ENCODE measurements around the gene SUGP2. TPM values are rescaled to one million over a fixed set of nuclear protein-coding genes. Genes with fewer than 3 reads are reported as not detected.

SUGP2 gene
- total RNA-seq, 3 donors from 2014 or later (not counting 1 experiment from before 2014, with no cell fraction given): 220 to 237 (median 236) TPM

DNA sequence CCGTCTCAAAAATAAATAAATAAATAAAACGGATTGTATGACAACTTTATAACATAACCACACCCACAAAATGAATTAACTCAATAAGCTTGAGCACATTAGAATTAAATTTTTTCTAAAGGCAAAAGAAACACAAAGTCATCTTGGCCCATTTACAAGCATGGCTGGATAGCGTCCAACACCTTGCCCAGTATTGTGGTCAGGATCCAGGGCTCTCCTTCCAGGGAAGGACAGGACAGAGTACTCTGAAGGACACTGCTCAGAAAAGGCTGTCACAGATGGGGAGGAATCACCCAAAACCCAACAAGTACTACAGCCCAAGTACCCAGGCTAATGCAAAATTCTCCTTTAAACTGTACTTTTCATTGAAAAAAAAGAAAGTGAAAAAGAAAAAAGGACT, 27.1 kb downstream of the SUGP2 start:
- Mint-ChIP-seq H3K36me3 (no peaks in the 10 kb centered on the region), H3K9me3 (no peaks in the 10 kb centered on the region), H3K4me3 (no peak overlapping the region), H3K4me1 (peaks cover 11 to 12% of the 10 kb centered on the region in 2 donors), H3K27me3 (ENCODE audit: low read depth in 2 of 2) (no peaks in the 10 kb centered on the region), H3K27ac (no peak overlapping the region)
- Histone ChIP-seq H3K27me3 (ENCODE audit: control insufficient read depth, insufficient read depth, low read length) (no peaks in the 10 kb centered on the region), H3K4me1 (ENCODE audit: control insufficient read depth, insufficient read depth, low read length) (peaks cover 13% of the 10 kb centered on the region), H3K4me3 (ENCODE audit: low read length) (no peak overlapping the region), H3K36me3 (ENCODE audit: control insufficient read depth, insufficient read depth, low read length) (peaks cover 76% of the 10 kb centered on the region), H3K27ac (ENCODE audit: low read length) (no peak overlapping the region), H3K9me3 (ENCODE audit: control insufficient read depth, insufficient read depth, low read length) (no peaks in the 10 kb centered on the region)
- 91% methylated on average over 3 of the region's 3 CpGs for WGBS (ENCODE audit: insufficient coverage)
- DNase-seq (no peak), ATAC-seq (no peak)
- intact Hi-C loops (cut with micrococcal nuclease): no loop called here
- TF ChIP-seq, protein P1, sequence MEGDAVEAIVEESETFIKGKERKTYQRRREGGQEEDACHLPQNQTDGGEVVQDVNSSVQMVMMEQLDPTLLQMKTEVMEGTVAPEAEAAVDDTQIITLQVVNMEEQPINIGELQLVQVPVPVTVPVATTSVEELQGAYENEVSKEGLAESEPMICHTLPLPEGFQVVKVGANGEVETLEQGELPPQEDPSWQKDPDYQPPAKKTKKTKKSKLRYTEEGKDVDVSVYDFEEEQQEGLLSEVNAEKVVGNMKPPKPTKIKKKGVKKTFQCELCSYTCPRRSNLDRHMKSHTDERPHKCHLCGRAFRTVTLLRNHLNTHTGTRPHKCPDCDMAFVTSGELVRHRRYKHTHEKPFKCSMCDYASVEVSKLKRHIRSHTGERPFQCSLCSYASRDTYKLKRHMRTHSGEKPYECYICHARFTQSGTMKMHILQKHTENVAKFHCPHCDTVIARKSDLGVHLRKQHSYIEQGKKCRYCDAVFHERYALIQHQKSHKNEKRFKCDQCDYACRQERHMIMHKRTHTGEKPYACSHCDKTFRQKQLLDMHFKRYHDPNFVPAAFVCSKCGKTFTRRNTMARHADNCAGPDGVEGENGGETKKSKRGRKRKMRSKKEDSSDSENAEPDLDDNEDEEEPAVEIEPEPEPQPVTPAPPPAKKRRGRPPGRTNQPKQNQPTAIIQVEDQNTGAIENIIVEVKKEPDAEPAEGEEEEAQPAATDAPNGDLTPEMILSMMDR (IDR thresholded peaks at IDR 0.05): no peak

DNA sequence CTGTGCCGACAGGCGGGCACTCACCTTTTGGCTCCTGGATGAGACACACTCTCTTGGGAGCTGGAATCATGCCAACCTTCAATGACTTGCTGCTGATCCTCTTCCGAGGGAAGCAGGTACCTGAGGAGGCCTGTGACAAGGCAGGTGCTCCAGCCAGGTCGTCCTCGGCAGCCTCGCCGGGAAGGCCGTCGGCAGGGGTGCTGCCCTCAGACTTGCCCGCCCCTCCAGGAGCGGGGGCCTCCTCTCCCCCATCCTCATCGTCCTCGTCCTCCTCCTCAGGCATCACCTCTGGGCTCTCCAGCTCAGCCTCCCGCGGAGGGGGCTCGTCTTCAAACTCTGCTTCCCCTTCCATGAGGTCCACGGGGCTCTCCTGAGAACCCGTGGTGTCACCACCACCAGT, 29.2 kb downstream of the SUGP2 start:
- H3K4me1 Mint-ChIP-seq: peaks cover 11 to 15% of the 10 kb centered on the region in 2 donors
- Histone ChIP-seq H3K27ac (ENCODE audit: low read length) (no peak overlapping the region), H3K4me1 (ENCODE audit: control insufficient read depth, insufficient read depth, low read length) (peaks cover 14% of the 10 kb centered on the region), H3K36me3 (ENCODE audit: control insufficient read depth, insufficient read depth, low read length) (peaks cover 67% of the 10 kb centered on the region), H3K9me3 (ENCODE audit: control insufficient read depth, insufficient read depth, low read length) (no peaks in the 10 kb centered on the region), H3K4me3 (ENCODE audit: low read length) (no peak overlapping the region), H3K27me3 (ENCODE audit: control insufficient read depth, insufficient read depth, low read length) (no peaks in the 10 kb centered on the region)
- WGBS (ENCODE audit: insufficient coverage): 96% methylated on average over 18 of the region's 18 CpGs
- H3K4me3 Mint-ChIP-seq: no peak overlapping the region
- intact Hi-C loops (cut with micrococcal nuclease): no loop called here
- no peak for DNase-seq
- H3K27me3 Mint-ChIP-seq (ENCODE audit: low read depth in 2 of 2): no peaks in the 10 kb centered on the region
- TF ChIP-seq, protein P1 (IDR thresholded peaks at IDR 0.05): no peak
- no peak overlapping the region for H3K27ac Mint-ChIP-seq
- H3K36me3 Mint-ChIP-seq: no peaks in the 10 kb centered on the region
- H3K9me3 Mint-ChIP-seq: no peaks in the 10 kb centered on the region
- ATAC-seq: no peak

DNA sequence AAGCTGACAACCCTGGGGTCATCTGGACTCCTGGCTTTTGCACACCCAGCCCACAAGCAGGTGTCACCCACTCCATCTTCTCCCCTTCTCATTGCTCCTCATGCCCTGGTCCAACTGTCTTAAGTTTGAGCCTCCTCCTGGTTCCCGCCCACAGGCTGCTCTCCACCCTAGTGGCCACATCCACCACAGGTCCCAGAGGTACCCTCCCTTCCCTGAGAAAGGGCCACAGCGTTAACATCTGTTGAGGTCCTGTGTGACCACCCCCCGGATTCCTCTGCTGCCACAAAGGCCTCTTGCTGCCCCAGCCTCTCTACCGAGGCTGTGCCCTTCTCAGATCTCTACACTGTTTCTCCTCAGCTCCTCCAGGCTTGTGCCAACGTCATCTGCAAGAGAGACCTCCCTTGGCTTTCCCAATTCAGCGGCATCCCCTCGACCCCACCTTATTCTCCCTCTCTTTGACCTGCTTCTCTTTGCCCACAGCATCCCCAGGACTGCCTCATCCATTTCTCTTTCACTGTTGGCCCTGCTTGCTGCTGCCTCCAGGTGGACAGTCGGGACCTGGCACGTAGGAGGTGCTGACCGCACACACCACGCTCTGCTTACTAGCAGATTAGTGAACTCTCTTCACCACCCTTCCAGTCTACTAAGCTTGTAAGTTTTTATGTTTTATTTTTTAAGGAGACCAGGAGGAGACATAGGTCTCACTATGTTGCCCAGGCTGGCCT, 33.3 kb downstream of the SUGP2 start:
- Histone ChIP-seq H3K9me3 (ENCODE audit: control insufficient read depth, insufficient read depth, low read length) (no peaks in the 10 kb centered on the region), H3K4me1 (ENCODE audit: control insufficient read depth, insufficient read depth, low read length) (peaks cover 21% of the 10 kb centered on the region), H3K36me3 (ENCODE audit: control insufficient read depth, insufficient read depth, low read length) (peaks cover 50% of the 10 kb centered on the region), H3K27me3 (ENCODE audit: control insufficient read depth, insufficient read depth, low read length) (no peaks in the 10 kb centered on the region), H3K27ac (ENCODE audit: low read length) (no peak overlapping the region), H3K4me3 (ENCODE audit: low read length) (no peak overlapping the region)
- Mint-ChIP-seq H3K27me3 (ENCODE audit: low read depth in 2 of 2) (no peaks in the 10 kb centered on the region), H3K4me1 (peaks cover 22 to 23% of the 10 kb centered on the region in 2 donors), H3K36me3 (no peaks in the 10 kb centered on the region), H3K4me3 (no peak overlapping the region), H3K9me3 (no peaks in the 10 kb centered on the region), H3K27ac (peak overlapping the region; percentile 11 to 74)
- ATAC-seq: no peak
- WGBS (ENCODE audit: insufficient coverage): 87% methylated on average over 11 of the region's 11 CpGs
- TF ChIP-seq, protein P1 (IDR thresholded peaks at IDR 0.05): no peak
- intact Hi-C loops (cut with micrococcal nuclease): no loop called here
- peak in 1 of 2 donors; percentile 15 for DNase-seq

Data from natural killer cell (primary cell).